DOHH2 (cell line): Measurements from ENCODE around the gene ZNF592.

Experiments
- H3F3A ChIP-seq: fragments of 200-600 bp; sonication (generic), shearing (Covaris generic); 2 replicates; pipeline ENCODE4 v1.6.0; 2016; ENCODE audit warnings: antibody characterized with exemption, mild to moderate bottlenecking; ENCODE audit not compliant: control insufficient read depth, insufficient read depth
- H3K27ac ChIP-seq: fragments of 200-600 bp; sonication (generic); 2 replicates; pipeline ENCODE4 v1.5.1; 2014; ENCODE audit warnings: low read depth, mild to moderate bottlenecking, low read length, moderate library complexity
- H3K27me3 ChIP-seq: fragments of 200-600 bp; sonication (generic); 2 replicates; pipeline ENCODE4 v1.6.1; 2014; ENCODE audit warnings: mild to moderate bottlenecking, low read length, mixed read lengths; ENCODE audit not compliant: control insufficient read depth
- H3K36me3 ChIP-seq: fragments of 200-600 bp; sonication (generic); 2 replicates; pipeline ENCODE4 v1.6.1; 2014; ENCODE audit warnings: mild to moderate bottlenecking, low read length, moderate library complexity, mixed read lengths; ENCODE audit not compliant: control insufficient read depth
- H3K4me1 ChIP-seq: fragments of 200-600 bp; sonication (generic); 2 replicates; pipeline ENCODE4 v1.6.1; 2014; ENCODE audit warnings: mild to moderate bottlenecking, low read length, mixed read lengths; ENCODE audit not compliant: control insufficient read depth
- H3K4me2 ChIP-seq: fragments of 200-600 bp; sonication (generic); 2 replicates; pipeline ENCODE4 v1.6.0; 2014; ENCODE audit warnings: mild to moderate bottlenecking, low read length, moderate library complexity
- H3K4me3 ChIP-seq: fragments of 200-600 bp; sonication (generic); 2 replicates; pipeline ENCODE4 v1.5.1; 2014; ENCODE audit warnings: mild to moderate bottlenecking, low read length, mixed read lengths
- H3K79me2 ChIP-seq: fragments of 200-600 bp; sonication (generic); 2 replicates; pipeline ENCODE4 v1.6.1; 2014; ENCODE audit warnings: mild to moderate bottlenecking, low read length, mixed read lengths; ENCODE audit not compliant: control insufficient read depth
- H3K9me2 ChIP-seq: fragments of 200-600 bp; sonication (generic); replicated peaks from 2 replicates; pipeline ENCODE4 v1.6.1; 2014; ENCODE audit warnings: mild to moderate bottlenecking, low read length, mixed read lengths; ENCODE audit not compliant: control insufficient read depth
- H3K9me3 ChIP-seq: fragments of 200-600 bp; sonication (generic); 2 replicates; pipeline ENCODE4 v1.6.1; 2014; ENCODE audit warnings: antibody characterized with exemption, low read length, mixed read lengths; ENCODE audit not compliant: control insufficient read depth, insufficient read depth
- H4K20me1 ChIP-seq: fragments of 200-600 bp; sonication (generic); 2 replicates; pipeline ENCODE4 v1.6.0; 2014; ENCODE audit warnings: low read depth, mild to moderate bottlenecking, antibody characterized with exemption, low read length, moderate library complexity; ENCODE audit not compliant: control insufficient read depth, insufficient read depth
- EZH2phosphoT487 ChIP-seq: fragments of 200-600 bp; sonication (generic); IDR thresholded peaks from 2 replicates; pipeline ENCODE4 v1.6.1; 2017; ENCODE audit warnings: borderline replicate concordance, mild to moderate bottlenecking, antibody characterized with exemption, low read length, moderate library complexity, mixed read lengths
- TF ChIP-seq, protein P1 (sequence below): fragments of 200-600 bp; sonication (generic); IDR thresholded peaks from one replicate; pipeline ENCODE4 v1.5.1; 2014; ENCODE audit warnings: antibody characterized with exemption, mild to moderate bottlenecking, low read depth, low read length; ENCODE audit not compliant: poor library complexity, severe bottlenecking

Gene ZNF592, protein sequence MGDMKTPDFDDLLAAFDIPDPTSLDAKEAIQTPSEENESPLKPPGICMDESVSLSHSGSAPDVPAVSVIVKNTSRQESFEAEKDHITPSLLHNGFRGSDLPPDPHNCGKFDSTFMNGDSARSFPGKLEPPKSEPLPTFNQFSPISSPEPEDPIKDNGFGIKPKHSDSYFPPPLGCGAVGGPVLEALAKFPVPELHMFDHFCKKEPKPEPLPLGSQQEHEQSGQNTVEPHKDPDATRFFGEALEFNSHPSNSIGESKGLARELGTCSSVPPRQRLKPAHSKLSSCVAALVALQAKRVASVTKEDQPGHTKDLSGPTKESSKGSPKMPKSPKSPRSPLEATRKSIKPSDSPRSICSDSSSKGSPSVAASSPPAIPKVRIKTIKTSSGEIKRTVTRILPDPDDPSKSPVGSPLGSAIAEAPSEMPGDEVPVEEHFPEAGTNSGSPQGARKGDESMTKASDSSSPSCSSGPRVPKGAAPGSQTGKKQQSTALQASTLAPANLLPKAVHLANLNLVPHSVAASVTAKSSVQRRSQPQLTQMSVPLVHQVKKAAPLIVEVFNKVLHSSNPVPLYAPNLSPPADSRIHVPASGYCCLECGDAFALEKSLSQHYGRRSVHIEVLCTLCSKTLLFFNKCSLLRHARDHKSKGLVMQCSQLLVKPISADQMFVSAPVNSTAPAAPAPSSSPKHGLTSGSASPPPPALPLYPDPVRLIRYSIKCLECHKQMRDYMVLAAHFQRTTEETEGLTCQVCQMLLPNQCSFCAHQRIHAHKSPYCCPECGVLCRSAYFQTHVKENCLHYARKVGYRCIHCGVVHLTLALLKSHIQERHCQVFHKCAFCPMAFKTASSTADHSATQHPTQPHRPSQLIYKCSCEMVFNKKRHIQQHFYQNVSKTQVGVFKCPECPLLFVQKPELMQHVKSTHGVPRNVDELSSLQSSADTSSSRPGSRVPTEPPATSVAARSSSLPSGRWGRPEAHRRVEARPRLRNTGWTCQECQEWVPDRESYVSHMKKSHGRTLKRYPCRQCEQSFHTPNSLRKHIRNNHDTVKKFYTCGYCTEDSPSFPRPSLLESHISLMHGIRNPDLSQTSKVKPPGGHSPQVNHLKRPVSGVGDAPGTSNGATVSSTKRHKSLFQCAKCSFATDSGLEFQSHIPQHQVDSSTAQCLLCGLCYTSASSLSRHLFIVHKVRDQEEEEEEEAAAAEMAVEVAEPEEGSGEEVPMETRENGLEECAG (N-terminal part only)

DNA sequence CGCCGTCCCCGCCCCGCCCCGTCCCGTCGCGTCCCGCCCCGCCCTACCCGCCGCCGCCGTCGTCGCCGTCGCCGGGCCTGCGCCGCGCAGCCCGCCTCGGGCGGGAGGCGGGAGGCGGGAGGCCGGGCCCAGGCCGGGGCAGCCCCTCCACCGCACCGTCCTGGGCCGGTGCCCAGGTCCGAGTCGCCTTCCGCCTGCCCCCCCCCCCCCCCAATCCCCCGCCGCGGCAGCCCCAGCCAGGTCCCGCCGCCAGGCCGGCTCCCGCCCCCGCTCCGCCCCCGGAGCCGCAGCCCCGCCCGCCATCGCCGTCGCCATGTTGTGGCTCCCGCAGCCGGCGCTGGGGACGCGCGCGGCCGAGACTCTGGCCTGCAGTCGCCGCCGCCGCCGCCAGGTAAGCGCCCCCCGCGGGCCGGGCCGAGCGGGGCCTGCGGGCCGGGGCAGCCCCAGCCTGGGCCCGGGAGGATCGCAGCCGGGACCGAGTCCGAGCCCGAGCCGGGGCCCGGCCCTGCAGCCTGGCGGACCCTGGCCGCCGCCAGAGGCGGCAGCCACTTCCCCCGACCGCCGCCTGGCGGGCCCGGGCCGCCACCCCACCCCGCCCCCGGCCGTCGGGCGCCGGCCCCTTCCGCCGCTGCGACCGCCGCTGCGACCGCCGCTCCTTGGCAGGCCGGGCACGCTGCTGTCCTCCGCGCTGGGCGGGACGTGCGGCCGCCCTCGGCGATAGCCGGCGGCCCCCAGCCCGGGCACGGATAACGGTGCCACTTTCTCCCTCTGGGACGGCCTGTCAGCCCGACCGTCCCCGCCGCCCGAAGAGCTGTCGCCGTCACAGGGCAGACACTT is at the start of gene ZNF592:
Gene ZNF592 (plus strand): TSS at position 319 of the 837 bp plus-strand sequence. CDS start 34,084 bp downstream, outside the sequence.
- Histone ChIP-seq H3K9me2 (no peaks in the 10 kb centered on the region), H3K27me3 (no peaks in the 10 kb centered on the region), H3K9me3 (no peaks in the 10 kb centered on the region), H3K79me2 (peaks cover 58% of the 10 kb centered on the region), H3K4me2 (peak within 1 kb of the TSS; percentile 100), H3K4me3 (peak within 1 kb of the TSS; percentile 99), H3K27ac (peak within 1 kb of the TSS; percentile 74), H4K20me1 (peaks cover 4% of the 10 kb centered on the region; the same call in 1 of the 2 replicates), H3F3A (peaks cover 11% of the 10 kb centered on the region; the same call in 1 of the 2 replicates), H3K4me1 (peaks cover 39% of the 10 kb centered on the region), H3K36me3 (peaks cover 23% of the 10 kb centered on the region)
- TF ChIP-seq, protein P1, sequence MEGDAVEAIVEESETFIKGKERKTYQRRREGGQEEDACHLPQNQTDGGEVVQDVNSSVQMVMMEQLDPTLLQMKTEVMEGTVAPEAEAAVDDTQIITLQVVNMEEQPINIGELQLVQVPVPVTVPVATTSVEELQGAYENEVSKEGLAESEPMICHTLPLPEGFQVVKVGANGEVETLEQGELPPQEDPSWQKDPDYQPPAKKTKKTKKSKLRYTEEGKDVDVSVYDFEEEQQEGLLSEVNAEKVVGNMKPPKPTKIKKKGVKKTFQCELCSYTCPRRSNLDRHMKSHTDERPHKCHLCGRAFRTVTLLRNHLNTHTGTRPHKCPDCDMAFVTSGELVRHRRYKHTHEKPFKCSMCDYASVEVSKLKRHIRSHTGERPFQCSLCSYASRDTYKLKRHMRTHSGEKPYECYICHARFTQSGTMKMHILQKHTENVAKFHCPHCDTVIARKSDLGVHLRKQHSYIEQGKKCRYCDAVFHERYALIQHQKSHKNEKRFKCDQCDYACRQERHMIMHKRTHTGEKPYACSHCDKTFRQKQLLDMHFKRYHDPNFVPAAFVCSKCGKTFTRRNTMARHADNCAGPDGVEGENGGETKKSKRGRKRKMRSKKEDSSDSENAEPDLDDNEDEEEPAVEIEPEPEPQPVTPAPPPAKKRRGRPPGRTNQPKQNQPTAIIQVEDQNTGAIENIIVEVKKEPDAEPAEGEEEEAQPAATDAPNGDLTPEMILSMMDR, result no peak
- no peak for TF ChIP-seq EZH2phosphoT487

DNA sequence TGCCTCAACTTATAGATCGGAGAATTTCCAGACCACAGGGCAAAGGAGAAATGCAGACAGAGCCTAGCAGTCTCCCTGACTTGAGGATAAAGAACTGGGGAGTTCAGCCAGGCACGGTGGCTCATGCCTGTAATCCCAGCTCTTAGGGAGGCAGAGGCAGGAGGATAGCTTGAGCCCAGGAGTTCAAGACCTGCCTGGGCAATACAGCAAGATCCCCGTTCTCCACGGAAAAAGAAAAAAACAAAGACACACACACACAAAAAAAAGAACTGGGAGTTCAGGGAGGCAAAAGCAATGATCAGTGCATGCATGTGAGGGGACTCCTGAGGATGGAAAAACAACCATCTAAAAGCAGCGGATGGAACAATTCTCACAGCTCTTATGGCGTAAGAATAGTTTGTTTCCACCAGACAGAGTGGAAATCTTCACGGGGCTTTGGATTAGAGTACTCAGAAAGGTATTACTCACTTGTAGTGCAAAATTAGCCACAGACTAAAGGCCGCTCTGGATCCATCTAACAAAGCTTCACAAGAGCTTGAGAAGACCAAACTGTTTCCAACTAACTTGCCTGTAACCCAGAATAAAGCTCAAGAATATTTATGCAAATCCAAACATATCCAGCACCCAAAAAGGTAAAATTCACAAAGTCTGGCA is 48.7 kb upstream of the ZNF592 start:
- Histone ChIP-seq H3K9me2 (no peaks in the 10 kb centered on the region), H4K20me1 (peaks cover 4% of the 10 kb centered on the region; the same call in 1 of the 2 replicates), H3K27ac (no peak overlapping the region), H3K4me1 (peaks cover 6% of the 10 kb centered on the region), H3K36me3 (no peaks in the 10 kb centered on the region; the same call in 1 of the 2 replicates), H3K4me3 (no peak overlapping the region), H3K79me2 (peaks cover 95% of the 10 kb centered on the region), H3F3A (peaks cover 4% of the 10 kb centered on the region; the same call in 1 of the 2 replicates), H3K9me3 (no peaks in the 10 kb centered on the region), H3K27me3 (no peaks in the 10 kb centered on the region), H3K4me2 (no peak overlapping the region)
- no peak for TF ChIP-seq EZH2phosphoT487
- TF ChIP-seq, protein P1, result no peak
